ENCODE results near the gene STRADB. TPM values are rescaled to one million over a fixed set of nuclear protein-coding genes. Genes with fewer than 3 reads are reported as not detected.

STRADB gene, protein sequence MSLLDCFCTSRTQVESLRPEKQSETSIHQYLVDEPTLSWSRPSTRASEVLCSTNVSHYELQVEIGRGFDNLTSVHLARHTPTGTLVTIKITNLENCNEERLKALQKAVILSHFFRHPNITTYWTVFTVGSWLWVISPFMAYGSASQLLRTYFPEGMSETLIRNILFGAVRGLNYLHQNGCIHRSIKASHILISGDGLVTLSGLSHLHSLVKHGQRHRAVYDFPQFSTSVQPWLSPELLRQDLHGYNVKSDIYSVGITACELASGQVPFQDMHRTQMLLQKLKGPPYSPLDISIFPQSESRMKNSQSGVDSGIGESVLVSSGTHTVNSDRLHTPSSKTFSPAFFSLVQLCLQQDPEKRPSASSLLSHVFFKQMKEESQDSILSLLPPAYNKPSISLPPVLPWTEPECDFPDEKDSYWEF
- total RNA-seq (2021; ENCODE audit: unreplicated experiment) (17.4 TPM), Bru-seq, nascent RNA (percentile 64 among the genes with signal in this experiment), BruChase-seq, experiment 1, labeled RNA remaining after a 6-hour chase (percentile 72 among the genes with signal in this experiment), BruChase-seq, experiment 2, labeled RNA remaining after a 2-hour chase (percentile 63 among the genes with signal in this experiment)
- polyA plus RNA-seq (2012), result 11.5 TPM in 2 replicates
- long read RNA-seq, transcript STRADB-201 (12 exons, 2,293 nt), result major isoform, 37 of 44 reads
- long read RNA-seq, partial matches to known transcripts, result 2 of 44 reads
- long read RNA-seq, other reads (novel, unspliced or antisense), result 5 of 44 reads

GRCh38 chr2:201451292-201452057, at the start of gene STRADB, which contains the start of gene TRAK2:
TSS of gene STRADB (plus strand) at chr2:201451740. CDS start at chr2:201454841, 3,101 bp downstream.
TSS of gene TRAK2 (minus strand) at chr2:201451458. CDS start at chr2:201420507, 30,951 bp downstream.
- no peaks in the 10 kb centered on the region for H4K20me1 ChIP-seq (ENCODE audit: insufficient read depth)
- H3K79me2 ChIP-seq (ENCODE audit: insufficient read depth, low read length), result peaks cover 7% of the 10 kb centered on the region; the same call in 1 of the 2 replicates
- intact Hi-C loops (cut with micrococcal nuclease), result loop anchor here (10.0 kb wide), 2 partner anchors 193 to 217 kb away; partner anchors contain the start of gene TMEM237
- H3K4me2 ChIP-seq (ENCODE audit: low read length), result peak within 1 kb of the TSS; percentile 90
- H3K9ac ChIP-seq (ENCODE audit: low read length), result peak within 1 kb of the TSS; percentile 85
- ATAC-seq, result peak; percentile 92
- peak within 1 kb of the TSS; percentile 69 for H3K27ac ChIP-seq (ENCODE audit: low read depth, low read length)
- peak within 1 kb of the TSS; percentile 98 for H3K4me3 ChIP-seq (replicated peaks in 1 of 2; ENCODE audit: low read depth in 1 of 2, low read length in 2 of 2)
- H3K4me1 ChIP-seq (ENCODE audit: control insufficient read depth in 1 of 2, insufficient read depth in 2 of 2, low read length in 2 of 2), result peaks cover 10 to 22% of the 10 kb centered on the region in 2 experiments
- no peaks in the 10 kb centered on the region for H3K27me3 ChIP-seq (ENCODE audit: insufficient read depth, low read length)
- H3K9me2 ChIP-seq (ENCODE audit: insufficient read depth), result no peaks in the 10 kb centered on the region
- POLR2A ChIA-PET, result interaction anchor here (1.0 to 1.3 kb wide), 4 partner anchors 11 to 219 kb away, joined by 3 to 4 read pairs (median 4); no protein-coding TSS in a partner anchor
- H3K36me3 ChIP-seq (ENCODE audit: control insufficient read depth in 1 of 2, insufficient read depth in 2 of 2, low read length in 2 of 2), result no peaks in the 10 kb centered on the region
- H2AFZ ChIP-seq (ENCODE audit: low read depth, low read length, poor library complexity, severe bottlenecking), result peak within 1 kb of the TSS; percentile 36
- BruUV-seq (replicated peaks), result no TSS peak
- H3K9me3 ChIP-seq (ENCODE audit: control insufficient read depth in 1 of 2, insufficient read depth in 1 of 2, low read depth in 1 of 2, low read length in 2 of 2), result no peaks in the 10 kb centered on the region
- RAD21 ChIA-PET (ENCODE audit: low non-redundant PET in 1 of 2, low total read pairs in 2 of 2, uncharacterized antibody in 2 of 2, unreplicated experiment in 2 of 2), result interaction anchor here (0.6 to 0.7 kb wide), 3 partner anchors 49 to 217 kb away, joined by 3 read pairs; no protein-coding TSS in a partner anchor
- CTCF ChIA-PET, result interaction anchor here (0.6 to 1.0 kb wide), 2 partner anchors 11 to 219 kb away, joined by 3 to 4 read pairs; no protein-coding TSS in a partner anchor
- peak; percentile 88 for DNase-seq (ENCODE audit: low read depth, low spot score)
- TF ChIP-seq SRF (IDR thresholded peaks at IDR 0.05; ENCODE audit: low read depth) (peak; percentile 94), SIN3A (IDR thresholded peaks at IDR 0.05; ENCODE audit: low read depth) (peak; percentile 95), POLR2A (IDR thresholded peaks at IDR 0.05; ENCODE audit: borderline replicate concordance, extremely low read depth, insufficient read depth, insufficient read length) (peak; percentile 79), MAX (IDR thresholded peaks at IDR 0.05) (peak; percentile 80), ZFX (IDR thresholded peaks at IDR 0.05) (peak; percentile 91; the same call in 1 of the 2 replicates), CBX3 (IDR thresholded peaks at IDR 0.05; ENCODE audit: low read depth) (peak; percentile 73; the same call in 1 of the 2 replicates), SP1 (IDR thresholded peaks at IDR 0.05; ENCODE audit: low read depth) (peak; percentile 75), FOSL1 (IDR thresholded peaks at IDR 0.05; ENCODE audit: low read depth) (no peak), RAD21 (IDR thresholded peaks at IDR 0.05; ENCODE audit: low read depth) (peak; percentile 8; the same call in 1 of the 2 replicates), EGR1 (IDR thresholded peaks at IDR 0.05; ENCODE audit: low read depth) (peak; percentile 65), ATF3 (IDR thresholded peaks at IDR 0.05) (no peak), POLR2AphosphoS5 (IDR thresholded peaks at IDR 0.05; ENCODE audit: low read depth, low read length) (peak; percentile 95), CEBPB (IDR thresholded peaks at IDR 0.05; ENCODE audit: low read depth) (no peak; the same call in 1 of the 2 replicates), TCF7L2 (IDR thresholded peaks at IDR 0.05; ENCODE audit: borderline replicate concordance, extremely low read depth, insufficient read depth, insufficient read length) (peak; percentile 26), JUND (IDR thresholded peaks at IDR 0.05) (no peak), EZH2 (IDR thresholded peaks at IDR 0.05) (no peak)
- TF ChIP-seq, protein P1, sequence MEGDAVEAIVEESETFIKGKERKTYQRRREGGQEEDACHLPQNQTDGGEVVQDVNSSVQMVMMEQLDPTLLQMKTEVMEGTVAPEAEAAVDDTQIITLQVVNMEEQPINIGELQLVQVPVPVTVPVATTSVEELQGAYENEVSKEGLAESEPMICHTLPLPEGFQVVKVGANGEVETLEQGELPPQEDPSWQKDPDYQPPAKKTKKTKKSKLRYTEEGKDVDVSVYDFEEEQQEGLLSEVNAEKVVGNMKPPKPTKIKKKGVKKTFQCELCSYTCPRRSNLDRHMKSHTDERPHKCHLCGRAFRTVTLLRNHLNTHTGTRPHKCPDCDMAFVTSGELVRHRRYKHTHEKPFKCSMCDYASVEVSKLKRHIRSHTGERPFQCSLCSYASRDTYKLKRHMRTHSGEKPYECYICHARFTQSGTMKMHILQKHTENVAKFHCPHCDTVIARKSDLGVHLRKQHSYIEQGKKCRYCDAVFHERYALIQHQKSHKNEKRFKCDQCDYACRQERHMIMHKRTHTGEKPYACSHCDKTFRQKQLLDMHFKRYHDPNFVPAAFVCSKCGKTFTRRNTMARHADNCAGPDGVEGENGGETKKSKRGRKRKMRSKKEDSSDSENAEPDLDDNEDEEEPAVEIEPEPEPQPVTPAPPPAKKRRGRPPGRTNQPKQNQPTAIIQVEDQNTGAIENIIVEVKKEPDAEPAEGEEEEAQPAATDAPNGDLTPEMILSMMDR (IDR thresholded peaks at IDR 0.05 in 2 of 3, conservative IDR thresholded peaks at IDR 0.05 in 1 of 3; ENCODE audit: borderline replicate concordance in 1 of 3, insufficient read depth in 1 of 3, low read depth in 2 of 3, low read length in 2 of 3), result peak in 1 of 3 experiments; percentile 17; a peak in 1 of 6 replicates
- TF ChIP-seq, protein P2, sequence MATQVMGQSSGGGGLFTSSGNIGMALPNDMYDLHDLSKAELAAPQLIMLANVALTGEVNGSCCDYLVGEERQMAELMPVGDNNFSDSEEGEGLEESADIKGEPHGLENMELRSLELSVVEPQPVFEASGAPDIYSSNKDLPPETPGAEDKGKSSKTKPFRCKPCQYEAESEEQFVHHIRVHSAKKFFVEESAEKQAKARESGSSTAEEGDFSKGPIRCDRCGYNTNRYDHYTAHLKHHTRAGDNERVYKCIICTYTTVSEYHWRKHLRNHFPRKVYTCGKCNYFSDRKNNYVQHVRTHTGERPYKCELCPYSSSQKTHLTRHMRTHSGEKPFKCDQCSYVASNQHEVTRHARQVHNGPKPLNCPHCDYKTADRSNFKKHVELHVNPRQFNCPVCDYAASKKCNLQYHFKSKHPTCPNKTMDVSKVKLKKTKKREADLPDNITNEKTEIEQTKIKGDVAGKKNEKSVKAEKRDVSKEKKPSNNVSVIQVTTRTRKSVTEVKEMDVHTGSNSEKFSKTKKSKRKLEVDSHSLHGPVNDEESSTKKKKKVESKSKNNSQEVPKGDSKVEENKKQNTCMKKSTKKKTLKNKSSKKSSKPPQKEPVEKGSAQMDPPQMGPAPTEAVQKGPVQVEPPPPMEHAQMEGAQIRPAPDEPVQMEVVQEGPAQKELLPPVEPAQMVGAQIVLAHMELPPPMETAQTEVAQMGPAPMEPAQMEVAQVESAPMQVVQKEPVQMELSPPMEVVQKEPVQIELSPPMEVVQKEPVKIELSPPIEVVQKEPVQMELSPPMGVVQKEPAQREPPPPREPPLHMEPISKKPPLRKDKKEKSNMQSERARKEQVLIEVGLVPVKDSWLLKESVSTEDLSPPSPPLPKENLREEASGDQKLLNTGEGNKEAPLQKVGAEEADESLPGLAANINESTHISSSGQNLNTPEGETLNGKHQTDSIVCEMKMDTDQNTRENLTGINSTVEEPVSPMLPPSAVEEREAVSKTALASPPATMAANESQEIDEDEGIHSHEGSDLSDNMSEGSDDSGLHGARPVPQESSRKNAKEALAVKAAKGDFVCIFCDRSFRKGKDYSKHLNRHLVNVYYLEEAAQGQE (IDR thresholded peaks at IDR 0.05; ENCODE audit: low read depth), result no peak

Data from HCT116 (cell line).